Measurements from ENCODE around the gene KRTAP23-1.

GRCh38 chr21:30337276-30337744, 11.1 kb downstream of the KRTAP23-1 start, which contains the start of gene KRTAP27-1:
- TF ChIP-seq EP300 (IDR thresholded peaks at IDR 0.05) (no peak), CTCF (IDR thresholded peaks at IDR 0.05) (no peak), POLR2A (IDR thresholded peaks at IDR 0.05) (no peak)
